ENCODE measurements around the gene VASN.
A peak's percentile ranks its signal among the peaks of the same experiment; 100 is the strongest.

Gene VASN

DNA sequence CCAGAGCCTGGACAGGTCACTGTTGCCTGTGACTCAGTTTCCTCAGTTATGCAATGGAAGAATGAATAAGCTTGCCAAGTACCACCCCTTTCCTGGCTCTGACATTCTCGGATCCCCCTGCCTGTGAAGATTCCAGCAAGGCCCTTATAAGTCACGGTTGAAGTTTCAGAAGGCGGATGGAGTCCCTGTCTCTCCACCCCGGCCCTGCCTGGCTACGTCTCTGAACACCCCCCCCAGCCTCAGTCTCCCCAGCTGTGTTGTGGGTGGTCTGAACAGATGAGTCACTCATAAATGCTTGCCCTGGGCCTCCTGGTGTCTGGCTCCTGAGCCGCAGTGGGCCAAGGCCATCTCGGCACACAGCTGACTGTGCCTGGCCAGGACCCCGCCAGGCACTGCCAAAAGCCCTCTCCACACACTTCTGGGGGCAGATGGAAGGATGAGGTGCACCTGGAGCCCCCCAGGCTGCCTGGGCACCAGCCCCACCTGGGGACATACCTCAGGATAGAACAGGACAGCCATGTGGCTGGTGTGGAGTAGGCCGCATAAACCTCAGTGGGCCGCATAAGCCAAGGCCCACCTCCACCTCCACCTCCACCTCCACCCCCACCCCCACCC, 15.4 kb downstream of the VASN start:
- Mint-ChIP-seq H3K4me3 (no peak overlapping the region), H3K4me1 (peaks cover 59% of the 10 kb centered on the region), H3K27me3 (ENCODE audit: low read depth, poor library complexity) (peaks cover 4% of the 10 kb centered on the region), H3K9me3 (no peaks in the 10 kb centered on the region), H3K36me3 (ENCODE audit: low read depth) (no peaks in the 10 kb centered on the region), H3K27ac (no peak overlapping the region)
- no peak for DNase-seq
- TF ChIP-seq, protein P1, sequence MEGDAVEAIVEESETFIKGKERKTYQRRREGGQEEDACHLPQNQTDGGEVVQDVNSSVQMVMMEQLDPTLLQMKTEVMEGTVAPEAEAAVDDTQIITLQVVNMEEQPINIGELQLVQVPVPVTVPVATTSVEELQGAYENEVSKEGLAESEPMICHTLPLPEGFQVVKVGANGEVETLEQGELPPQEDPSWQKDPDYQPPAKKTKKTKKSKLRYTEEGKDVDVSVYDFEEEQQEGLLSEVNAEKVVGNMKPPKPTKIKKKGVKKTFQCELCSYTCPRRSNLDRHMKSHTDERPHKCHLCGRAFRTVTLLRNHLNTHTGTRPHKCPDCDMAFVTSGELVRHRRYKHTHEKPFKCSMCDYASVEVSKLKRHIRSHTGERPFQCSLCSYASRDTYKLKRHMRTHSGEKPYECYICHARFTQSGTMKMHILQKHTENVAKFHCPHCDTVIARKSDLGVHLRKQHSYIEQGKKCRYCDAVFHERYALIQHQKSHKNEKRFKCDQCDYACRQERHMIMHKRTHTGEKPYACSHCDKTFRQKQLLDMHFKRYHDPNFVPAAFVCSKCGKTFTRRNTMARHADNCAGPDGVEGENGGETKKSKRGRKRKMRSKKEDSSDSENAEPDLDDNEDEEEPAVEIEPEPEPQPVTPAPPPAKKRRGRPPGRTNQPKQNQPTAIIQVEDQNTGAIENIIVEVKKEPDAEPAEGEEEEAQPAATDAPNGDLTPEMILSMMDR (IDR thresholded peaks at IDR 0.05) = no peak

DNA sequence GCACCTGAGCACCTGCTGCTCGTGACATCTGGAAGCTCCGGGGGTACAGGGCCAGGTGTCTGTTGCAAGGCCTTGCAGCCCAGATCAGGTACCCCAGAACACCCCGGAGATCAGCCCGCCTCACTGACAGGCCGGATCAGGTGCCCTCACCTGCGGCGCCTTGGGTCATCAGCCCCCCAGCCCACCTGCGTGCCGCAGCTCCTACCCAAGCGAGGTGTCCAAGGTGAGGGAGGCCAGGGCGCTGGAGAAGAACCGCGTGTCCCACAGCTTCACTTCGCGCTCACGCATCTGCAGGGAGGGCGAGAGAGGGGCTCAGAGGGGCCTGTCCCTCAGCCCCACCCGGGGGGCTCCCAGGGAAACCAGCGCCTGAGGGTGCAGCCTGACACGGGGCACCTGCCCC, 16.1 kb downstream of the VASN start:
- H3K27me3 Mint-ChIP-seq (ENCODE audit: low read depth, poor library complexity) = peaks cover 4% of the 10 kb centered on the region
- no peak overlapping the region for H3K4me3 Mint-ChIP-seq
- TF ChIP-seq, protein P1 (IDR thresholded peaks at IDR 0.05) = no peak
- no peak overlapping the region for H3K27ac Mint-ChIP-seq
- DNase-seq = no peak
- no peaks in the 10 kb centered on the region for H3K9me3 Mint-ChIP-seq
- H3K36me3 Mint-ChIP-seq (ENCODE audit: low read depth) = no peaks in the 10 kb centered on the region
- H3K4me1 Mint-ChIP-seq = peaks cover 65% of the 10 kb centered on the region

DNA sequence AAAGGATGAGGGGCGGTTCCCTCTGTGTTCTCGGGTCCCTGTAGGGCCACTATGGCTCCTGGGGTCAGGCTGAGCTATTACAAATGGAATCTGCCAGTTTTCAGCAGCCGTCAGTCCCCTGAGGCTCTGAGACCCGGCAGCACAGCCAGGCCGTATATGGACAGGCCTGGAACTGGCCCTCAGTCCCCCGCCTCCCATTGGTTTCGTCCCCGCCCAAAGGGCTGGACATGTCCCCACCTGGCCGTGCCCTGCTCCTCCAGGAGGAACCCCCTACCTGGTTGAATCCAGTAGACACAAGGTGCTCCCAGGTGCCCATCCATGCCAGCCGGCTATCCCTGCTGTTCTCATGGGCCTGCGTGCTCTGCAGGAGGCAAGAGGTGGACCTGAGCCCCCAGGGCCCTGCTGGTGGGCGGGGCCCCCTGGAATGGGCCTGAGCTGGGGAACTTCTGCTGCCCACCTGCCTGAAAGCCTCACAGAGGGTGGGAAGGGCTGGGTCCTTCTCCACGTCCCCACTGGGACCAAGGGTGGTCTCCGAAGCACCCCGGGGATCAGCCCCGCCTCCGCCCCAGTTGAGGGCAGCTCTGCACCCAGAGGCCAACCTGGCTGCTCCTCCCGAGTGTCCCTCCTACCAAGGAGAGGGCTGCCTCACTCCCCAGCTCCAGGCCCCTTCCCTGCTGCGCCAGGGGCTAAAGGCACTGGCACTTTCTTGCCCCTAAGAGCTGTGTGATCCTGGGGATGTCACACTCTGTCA, 16.8 kb downstream of the VASN start:
- no peak overlapping the region for H3K27ac Mint-ChIP-seq

DNA sequence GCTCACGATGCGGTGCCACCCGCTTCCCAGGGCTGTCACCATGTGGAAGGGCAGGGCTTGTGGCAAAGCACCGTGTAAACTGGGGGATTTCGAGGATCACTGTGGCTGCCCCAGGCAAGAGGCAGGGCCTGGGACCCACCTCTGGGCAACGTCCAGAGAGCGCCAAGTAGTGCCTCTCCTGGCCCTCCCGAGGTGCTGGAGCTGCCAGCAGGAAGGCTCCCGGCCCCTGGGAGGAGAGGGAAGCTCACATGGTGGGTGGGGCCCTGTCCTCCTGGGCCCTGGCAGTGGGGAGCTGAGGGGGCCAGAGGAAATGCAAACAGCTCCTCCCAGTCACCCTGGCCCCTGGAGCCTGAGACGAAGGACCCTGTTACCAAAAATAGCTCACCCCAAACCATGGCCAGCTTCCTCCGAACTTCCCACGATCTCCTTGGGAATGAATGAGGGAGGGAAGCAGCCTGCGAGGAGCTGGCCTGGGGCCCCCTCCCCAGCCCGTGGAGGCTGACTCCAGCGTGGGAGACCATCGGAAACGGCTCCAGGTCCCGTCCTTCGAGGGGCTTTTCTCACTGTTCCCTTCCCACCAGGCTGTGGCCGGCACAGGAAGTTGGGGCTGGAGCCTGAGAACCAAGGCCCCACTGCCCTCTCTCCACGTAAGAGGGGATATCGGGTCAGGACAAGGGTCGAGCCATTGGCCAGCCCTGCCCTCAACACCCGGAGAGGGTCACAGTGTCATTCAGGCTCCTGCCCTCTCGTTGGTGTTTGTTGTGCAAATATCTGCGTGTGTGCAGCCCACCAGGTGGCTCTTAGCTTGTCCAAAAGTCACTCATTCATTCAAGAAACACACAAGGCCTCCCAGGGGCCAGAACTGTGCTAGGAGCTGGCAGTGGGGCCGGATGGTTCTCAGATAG, 17.7 kb downstream of the VASN start:
- no peak for DNase-seq
- H3K9me3 Mint-ChIP-seq = no peaks in the 10 kb centered on the region
- peak overlapping the region; percentile 66 for H3K27ac Mint-ChIP-seq
- peaks cover 4% of the 10 kb centered on the region for H3K27me3 Mint-ChIP-seq (ENCODE audit: low read depth, poor library complexity)
- H3K4me3 Mint-ChIP-seq = no peak overlapping the region
- TF ChIP-seq, protein P1 (IDR thresholded peaks at IDR 0.05) = no peak
- H3K4me1 Mint-ChIP-seq = peaks cover 71% of the 10 kb centered on the region
- H3K36me3 Mint-ChIP-seq (ENCODE audit: low read depth) = no peaks in the 10 kb centered on the region

More for the DNA sequence above, 16.8 kb downstream of the VASN start:
- Mint-ChIP-seq H3K4me3 (no peak overlapping the region), H3K27me3 (ENCODE audit: low read depth, poor library complexity) (peaks cover 4% of the 10 kb centered on the region), H3K4me1 (peaks cover 67% of the 10 kb centered on the region), H3K36me3 (ENCODE audit: low read depth) (no peaks in the 10 kb centered on the region), H3K9me3 (no peaks in the 10 kb centered on the region)
- TF ChIP-seq, protein P1 (IDR thresholded peaks at IDR 0.05) = no peak
- DNase-seq = peak; percentile 27

DNA sequence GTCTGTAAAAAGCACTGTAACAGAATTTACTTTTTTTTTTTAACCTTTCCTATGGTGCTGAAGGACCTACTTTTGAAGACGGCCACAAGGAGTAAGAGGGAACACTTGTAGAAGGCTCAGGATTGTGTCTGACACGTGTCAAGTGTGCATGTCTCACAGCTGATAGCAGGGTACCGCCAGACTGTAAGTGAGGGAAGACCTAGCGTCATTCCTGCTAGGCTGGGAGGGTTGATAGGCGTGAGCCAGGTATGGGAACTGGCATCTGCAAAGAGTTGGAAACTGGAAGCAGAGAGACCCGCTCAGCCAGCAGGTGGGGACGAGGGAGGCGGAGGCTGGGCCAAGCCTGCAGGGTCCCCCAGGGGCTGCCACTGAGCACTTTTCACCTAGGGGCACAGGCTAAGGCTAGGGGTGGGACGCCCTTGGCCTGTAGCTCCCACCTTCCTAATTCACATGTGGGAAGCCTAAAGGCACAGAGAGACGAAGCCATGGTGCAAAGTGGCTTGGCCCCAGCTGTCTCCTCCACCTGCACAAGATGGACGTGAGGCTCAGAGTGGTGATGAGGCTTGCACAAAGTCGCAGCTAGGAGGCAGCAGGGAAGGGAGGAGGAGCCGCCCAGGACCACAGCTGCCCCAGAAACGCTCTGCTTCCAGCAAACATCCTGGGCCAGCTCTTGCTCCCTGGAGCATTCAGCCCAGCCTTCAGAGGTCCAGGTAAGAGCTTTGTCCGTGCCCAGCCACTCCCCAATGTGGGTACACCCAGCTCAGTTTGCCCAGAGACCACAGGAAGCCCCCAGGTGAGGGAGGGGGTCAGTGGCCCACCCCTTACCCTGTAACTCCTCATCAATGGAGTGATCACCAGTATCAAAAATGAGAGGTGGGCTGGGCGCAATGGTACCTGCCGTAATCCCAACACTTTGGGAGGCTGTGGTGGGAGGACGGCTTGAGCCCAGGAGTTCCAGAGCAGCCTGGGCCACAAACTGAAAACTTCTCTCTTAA, 18.9 kb downstream of the VASN start:
- TF ChIP-seq, protein P1 (IDR thresholded peaks at IDR 0.05) = no peak
- Mint-ChIP-seq H3K27me3 (ENCODE audit: low read depth, poor library complexity) (peaks cover 4% of the 10 kb centered on the region), H3K4me3 (peak overlapping the region; percentile 44), H3K27ac (peak overlapping the region; percentile 88), H3K9me3 (no peaks in the 10 kb centered on the region), H3K4me1 (peaks cover 73% of the 10 kb centered on the region), H3K36me3 (ENCODE audit: low read depth) (no peaks in the 10 kb centered on the region)
- DNase-seq = peak; percentile 9

Measured in nephron progenitor cell (in vitro differentiated cells).